KMS-11 (cell line): ENCODE results near the gene KIF3B.

Experiments
- H2AFZ ChIP-seq: fragments of 200-600 bp; sonication (generic); 2 replicates; pipeline ENCODE4 v1.6.1; 2016; ENCODE audit warnings: antibody characterized with exemption, mixed run types, low read depth
- H3K27ac ChIP-seq: fragments of 200-600 bp; sonication (generic); 2 replicates; pipeline ENCODE4 v1.6.1; 2016; ENCODE audit warnings: mild to moderate bottlenecking, mixed run types
- H3K27me3 ChIP-seq: fragments of 200-600 bp; sonication (generic); 2 replicates; pipeline ENCODE4 v1.6.1; 2017; ENCODE audit warnings: mild to moderate bottlenecking, low read depth, mixed run types, moderate library complexity; ENCODE audit not compliant: insufficient read depth
- H3K36me3 ChIP-seq: fragments of 200-600 bp; sonication (generic); 2 replicates; pipeline ENCODE4 v1.6.1; 2017; ENCODE audit warnings: mild to moderate bottlenecking, mixed run types; ENCODE audit not compliant: insufficient read depth
- H3K4me1 ChIP-seq: fragments of 200-600 bp; sonication (generic); 2 replicates; pipeline ENCODE4 v1.6.1; 2016; ENCODE audit warnings: mild to moderate bottlenecking, low read depth, mixed run types; ENCODE audit not compliant: poor library complexity, severe bottlenecking
- H3K4me2 ChIP-seq: fragments of 200-600 bp; sonication (generic); 2 replicates; pipeline ENCODE4 v1.7.0; 2016; ENCODE audit warnings: mild to moderate bottlenecking, mixed run types
- H3K4me3 ChIP-seq: fragments of 200-600 bp; sonication (generic); IDR thresholded peaks from 2 replicates; pipeline ENCODE4 v1.6.1; 2017; ENCODE audit warnings: low read depth, low read length, mixed read lengths; ENCODE audit not compliant: insufficient read depth
- H3K79me2 ChIP-seq: fragments of 200-600 bp; sonication (generic); 2 replicates; pipeline ENCODE4 v1.6.1; 2016; ENCODE audit warnings: low read depth, mixed run types; ENCODE audit not compliant: insufficient read depth
- H3K9ac ChIP-seq: fragments of 200-600 bp; sonication (generic); 2 replicates; pipeline ENCODE4 v1.6.1; 2016; ENCODE audit warnings: mild to moderate bottlenecking, mixed run types
- H4K20me1 ChIP-seq: fragments of 200-600 bp; sonication (generic); 2 replicates; pipeline ENCODE4 v1.6.1; 2016; ENCODE audit warnings: mild to moderate bottlenecking, mixed run types; ENCODE audit not compliant: insufficient read depth
- CTCF ChIP-seq: fragments of 200-600 bp; sonication (generic); conservative IDR thresholded peaks from 2 replicates; pipeline ENCODE4 v1.6.1; 2017; ENCODE audit warnings: low read depth, mild to moderate bottlenecking, antibody characterized with exemption, low read length, moderate library complexity, mixed read lengths

The KIF3B gene

GRCh38 chr20:32237419-32237818, 40.0 kb upstream of the KIF3B start:
- TF ChIP-seq CTCF = no peak
- Histone ChIP-seq H3K4me3 (no peak overlapping the region), H2AFZ (no peak overlapping the region), H3K79me2 (no peaks in the 10 kb centered on the region), H3K27me3 (no peaks in the 10 kb centered on the region), H3K4me1 (peaks cover 9% of the 10 kb centered on the region), H3K4me2 (no peak overlapping the region), H3K27ac (no peak overlapping the region), H4K20me1 (no peaks in the 10 kb centered on the region), H3K9ac (no peak overlapping the region), H3K36me3 (no peaks in the 10 kb centered on the region; the same call in 1 of the 2 replicates)

- H3K36me3 ChIP-seq = no peaks in the 10 kb centered on the region; the same call in 1 of the 2 replicates
- H3K4me3 ChIP-seq = no peak overlapping the region
- H3K4me2 ChIP-seq = no peak overlapping the region
- no peaks in the 10 kb centered on the region for H3K27me3 ChIP-seq
- H3K9ac ChIP-seq = no peak overlapping the region
- H2AFZ ChIP-seq = no peak overlapping the region
- no peak for TF ChIP-seq CTCF
- H3K79me2 ChIP-seq = no peaks in the 10 kb centered on the region
- H4K20me1 ChIP-seq = no peaks in the 10 kb centered on the region
- peaks cover 4% of the 10 kb centered on the region for H3K4me1 ChIP-seq
- no peak overlapping the region for H3K27ac ChIP-seq
Measured at GRCh38 chr20:32238483-32239425, 38.7 kb upstream of the KIF3B start.

GRCh38 chr20:32240205-32240604, 37.2 kb upstream of the KIF3B start:
- Histone ChIP-seq H3K4me1 (peaks cover 4% of the 10 kb centered on the region), H3K27ac (no peak overlapping the region), H3K27me3 (no peaks in the 10 kb centered on the region), H3K9ac (no peak overlapping the region), H3K4me3 (no peak overlapping the region), H3K4me2 (no peak overlapping the region), H4K20me1 (no peaks in the 10 kb centered on the region), H3K36me3 (no peaks in the 10 kb centered on the region; the same call in 1 of the 2 replicates), H2AFZ (no peak overlapping the region), H3K79me2 (no peaks in the 10 kb centered on the region)
- TF ChIP-seq CTCF = 0 out of 2 replicates have a peak, but pooled peaks have one; percentile 21

- Histone ChIP-seq H3K4me2 (no peak overlapping the region), H2AFZ (no peak overlapping the region), H3K36me3 (no peaks in the 10 kb centered on the region), H3K27me3 (no peaks in the 10 kb centered on the region), H3K9ac (no peak overlapping the region), H3K79me2 (no peaks in the 10 kb centered on the region), H4K20me1 (no peaks in the 10 kb centered on the region), H3K27ac (no peak overlapping the region), H3K4me3 (no peak overlapping the region), H3K4me1 (no peaks in the 10 kb centered on the region)
- TF ChIP-seq CTCF = no peak
Measured at GRCh38 chr20:32241807-32242206, 35.6 kb upstream of the KIF3B start.
